KOPT-K1 (cell line): ENCODE measurements around the gene MADD.
A peak's percentile ranks its signal among the peaks of the same experiment; 100 is the strongest.

Source experiments
- H3K27ac ChIP-seq: fragments of 200-600 bp; sonication (generic); 2 replicates; pipeline ENCODE4 v1.5.1; 2016; ENCODE audit warnings: antibody characterized with exemption, mild to moderate bottlenecking, low read depth, low read length; ENCODE audit not compliant: poor library complexity, severe bottlenecking
- H3K36me3 ChIP-seq: fragments of 200-600 bp; sonication (generic); 2 replicates; pipeline ENCODE4 v1.5.1; 2017; ENCODE audit warnings: antibody characterized with exemption, mild to moderate bottlenecking, low read length, moderate library complexity; ENCODE audit not compliant: insufficient read depth
- H3K9me3 ChIP-seq: fragments of 200-600 bp; sonication (generic); 2 replicates; pipeline ENCODE4 v1.5.1; 2017; ENCODE audit warnings: antibody characterized with exemption, low read length, mild to moderate bottlenecking; ENCODE audit not compliant: insufficient read depth, poor library complexity, severe bottlenecking

The MADD gene

GRCh38 chr11:47260366-47260765 is 9.6 kb upstream of the MADD start:
- Histone ChIP-seq H3K36me3 (no peaks in the 10 kb centered on the region), H3K9me3 (no peaks in the 10 kb centered on the region), H3K27ac (no peak overlapping the region)

GRCh38 chr11:47261291-47261800 is 8.6 kb upstream of the MADD start:
- Histone ChIP-seq H3K9me3 (no peaks in the 10 kb centered on the region), H3K27ac (no peak overlapping the region), H3K36me3 (no peaks in the 10 kb centered on the region)

- Histone ChIP-seq H3K9me3 (no peaks in the 10 kb centered on the region), H3K27ac (no peak overlapping the region), H3K36me3 (no peaks in the 10 kb centered on the region)
These were observed 5.8 kb upstream of the MADD start for GRCh38 chr11:47264119-47264518.

- H3K36me3 ChIP-seq = no peaks in the 10 kb centered on the region
- no peak overlapping the region for H3K27ac ChIP-seq
- no peaks in the 10 kb centered on the region for H3K9me3 ChIP-seq
These were observed 5.4 kb upstream of the MADD start for GRCh38 chr11:47264521-47264920.

- Histone ChIP-seq H3K9me3 (no peaks in the 10 kb centered on the region), H3K36me3 (no peaks in the 10 kb centered on the region), H3K27ac (peak overlapping the region; percentile 88)
These were observed 2.1 kb upstream of the MADD start for GRCh38 chr11:47267876-47268275.

- no peaks in the 10 kb centered on the region for H3K9me3 ChIP-seq
- no peaks in the 10 kb centered on the region for H3K36me3 ChIP-seq
- H3K27ac ChIP-seq = peak overlapping the region; percentile 88
These were observed 1.4 kb upstream of the MADD start for GRCh38 chr11:47268448-47269001.

GRCh38 chr11:47269002-47269828 is 718 bp upstream of the MADD start:
- peak overlapping the region; percentile 88 for H3K27ac ChIP-seq
- peaks cover 5% of the 10 kb centered on the region; the same call in 1 of the 2 replicates for H3K36me3 ChIP-seq
- H3K9me3 ChIP-seq = no peaks in the 10 kb centered on the region

GRCh38 chr11:47270331-47271271 is 668 bp downstream of the MADD start:
- Histone ChIP-seq H3K27ac (peak overlapping the region; percentile 88), H3K9me3 (no peaks in the 10 kb centered on the region), H3K36me3 (peaks cover 19% of the 10 kb centered on the region)

GRCh38 chr11:47271328-47271727 is 1.4 kb downstream of the MADD start:
- Histone ChIP-seq H3K36me3 (peaks cover 26% of the 10 kb centered on the region), H3K27ac (peak overlapping the region; percentile 88), H3K9me3 (no peaks in the 10 kb centered on the region)

- no peaks in the 10 kb centered on the region for H3K9me3 ChIP-seq
- H3K36me3 ChIP-seq = peaks cover 34% of the 10 kb centered on the region
- H3K27ac ChIP-seq = no peak overlapping the region
These were observed 2.2 kb downstream of the MADD start for GRCh38 chr11:47271961-47272661.

GRCh38 chr11:47272706-47273105 is 2.8 kb downstream of the MADD start:
- no peak overlapping the region for H3K27ac ChIP-seq
- no peaks in the 10 kb centered on the region for H3K9me3 ChIP-seq
- H3K36me3 ChIP-seq = peaks cover 40% of the 10 kb centered on the region

GRCh38 chr11:47274495-47275235 is 4.7 kb downstream of the MADD start:
- Histone ChIP-seq H3K27ac (no peak overlapping the region), H3K9me3 (no peaks in the 10 kb centered on the region), H3K36me3 (peaks cover 60% of the 10 kb centered on the region)

GRCh38 chr11:47276923-47277322 is 7.0 kb downstream of the MADD start:
- H3K9me3 ChIP-seq = no peaks in the 10 kb centered on the region
- no peak overlapping the region for H3K27ac ChIP-seq
- H3K36me3 ChIP-seq = peaks cover 81% of the 10 kb centered on the region

GRCh38 chr11:47278058-47278457 is 8.1 kb downstream of the MADD start:
- H3K27ac ChIP-seq = no peak overlapping the region

More at GRCh38 chr11:47278058-47278457, 8.1 kb downstream of the MADD start:
- Histone ChIP-seq H3K36me3 (peaks cover 92% of the 10 kb centered on the region), H3K9me3 (no peaks in the 10 kb centered on the region)
